K562 (cell line): ENCODE data around the gene LMO4. TPM values are rescaled to one million over a fixed set of nuclear protein-coding genes. Genes with fewer than 3 reads are reported as not detected.

Source experiments
- ATAC-seq: fragments of 200-7000 bp; cut with Tn5 transposase; 3 replicates; pipeline ENCODE4 v1.9.1; 2020; ENCODE audit warnings: moderate library complexity
- BruUV-seq: library from RNA; stranded (reverse); fragments of 400-500 nt; replicated peaks from 2 replicates; lab custom pipeline; 2021; lab: Mats Ljungman, UMichigan
- CTCF ChIA-PET: fragments of 300-600 bp; formaldehyde crosslinking; extraction: SDS; loops from one replicate; lab custom pipeline; 2021; ENCODE audit warnings: low intra/inter-chr PET ratio; lab: Yijun Ruan, JAX
- POLR2A ChIA-PET: fragments of 300-600, 350-650 bp; sonication (Branson Sonifier 250); formaldehyde crosslinking; extraction: SDS; loops from one replicate; lab custom pipeline; 2021; ENCODE audit warnings: antibody characterized with exemption, inconsistent platforms; lab: Yijun Ruan, JAX
- DNase-seq, 4 experiments: peaks; one replicate each; pipeline versions ENCODE4 v3.0.0 to v3.0.0-alpha.2; 2011 to 2018; ENCODE audit warnings: low spot score in 3 of 4, mixed read lengths in 3 of 4; ENCODE audit errors: extremely low read depth in 1 of 4
- FAIRE-seq: peaks from 2 replicates; lab custom pipeline; 2011; peaks lifted over from hg19 to GRCh38; lab: Jason Lieb, UNC
- H2AFZ ChIP-seq: 2 replicates; pipeline ENCODE4 v1.6.0; 2011; ENCODE audit warnings: low read depth, low read length, control low read depth, inconsistent platforms
- H3K27ac ChIP-seq: fragments of 200-600 bp; 3 replicates; pipeline ENCODE4 v1.8.0; 2011; ENCODE audit warnings: low read depth, mild to moderate bottlenecking, control low read depth, inconsistent platforms, low read length, moderate library complexity, mixed read lengths; ENCODE audit errors: extremely low read depth
- H3K27me3 ChIP-seq, 2 experiments: fragments of 300-600 bp in 1 of 2; 2 replicates in 1 of 2; 3 replicates in 1 of 2; pipeline versions ENCODE4 v1.6.0 to v1.8.0; 2011; ENCODE audit warnings: inconsistent platforms in 2 of 2, low read length in 2 of 2, mild to moderate bottlenecking in 1 of 2, mixed read lengths in 1 of 2, moderate library complexity in 1 of 2; ENCODE audit not compliant: control insufficient read depth in 2 of 2, insufficient read depth in 2 of 2
- H3K36me3 ChIP-seq: fragments of 300-600 bp; 3 replicates; pipeline ENCODE4 v1.8.0; 2011; ENCODE audit warnings: mild to moderate bottlenecking, low read length, inconsistent platforms; ENCODE audit not compliant: control insufficient read depth, insufficient read depth
- H3K4me1 ChIP-seq, 2 experiments: fragments of 200-600 bp in 1 of 2; replicated peaks in 1 of 2; 2 replicates in 1 of 2; 3 replicates in 1 of 2; pipeline versions ENCODE4 v1.5.1 to v1.8.0; 2011; ENCODE audit warnings: inconsistent platforms in 2 of 2, low read length in 2 of 2, mild to moderate bottlenecking in 1 of 2, mixed read lengths in 1 of 2, moderate library complexity in 1 of 2; ENCODE audit not compliant: control insufficient read depth in 2 of 2, insufficient read depth in 2 of 2
- H3K4me2 ChIP-seq: 2 replicates; pipeline ENCODE4 v1.6.1; 2011; ENCODE audit warnings: low read length, control low read depth, inconsistent platforms, mixed read lengths; ENCODE audit not compliant: insufficient read depth
- H3K4me3 ChIP-seq: fragments of 200-600 bp; sonication (generic), shearing (Covaris generic); 2 replicates; pipeline ENCODE4 v1.5.1; 2016; ENCODE audit warnings: control low read depth, inconsistent platforms
- H3K79me2 ChIP-seq: fragments of 200-600 bp; 3 replicates; pipeline ENCODE4 v1.8.0; 2011; ENCODE audit warnings: low read length, inconsistent platforms; ENCODE audit not compliant: control insufficient read depth, insufficient read depth
- H3K9ac ChIP-seq, 2 experiments: 2 replicates each; pipeline versions ENCODE4 v1.6.0 to v1.6.1; 2011; ENCODE audit warnings: low read depth in 2 of 2, low read length in 2 of 2, control low read depth in 1 of 2, inconsistent platforms in 1 of 2, mild to moderate bottlenecking in 1 of 2, mixed read lengths in 1 of 2; ENCODE audit not compliant: insufficient read depth in 1 of 2
- H3K9me1 ChIP-seq: one replicate; pipeline ENCODE4 v1.6.0; 2011; ENCODE audit warnings: inconsistent platforms, mild to moderate bottlenecking, low read length, moderate library complexity; ENCODE audit not compliant: control insufficient read depth, insufficient read depth
- H3K9me3 ChIP-seq: replicated peaks from 2 replicates; pipeline ENCODE4 v1.5.1; 2011; ENCODE audit warnings: low read depth, low read length, inconsistent platforms; ENCODE audit not compliant: control insufficient read depth, insufficient read depth
- H4K20me1 ChIP-seq: replicated peaks from 2 replicates; pipeline ENCODE4 v1.6.1; 2011; ENCODE audit warnings: low read length, inconsistent platforms, mixed read lengths; ENCODE audit not compliant: control insufficient read depth, insufficient read depth
- BHLHE40 ChIP-seq: IDR thresholded peaks from 2 replicates; pipeline ENCODE4 v1.6.1; 2011; ENCODE audit warnings: low read length, improper control_type of control experiment
- CBX5 ChIP-seq: IDR thresholded peaks from 2 replicates; pipeline ENCODE4 v1.6.1; 2014; ENCODE audit warnings: low read depth, borderline replicate concordance
- CTBP1 ChIP-seq: fragments of 450-650 bp; IDR thresholded peaks from 2 replicates; pipeline ENCODE4 v1.6.1; 2016; ENCODE audit warnings: borderline replicate concordance
- DACH1 ChIP-seq: fragments of 450-650 bp; IDR thresholded peaks from 2 replicates; pipeline ENCODE4 v1.6.1; 2018; ENCODE audit not compliant: partially characterized antibody
- DMBX1 ChIP-seq: fragments of 250-450 bp; sonication (Bioruptor Pico); IDR thresholded peaks from 2 replicates; pipeline ENCODE4 v1.8.0; 2022; ENCODE audit warnings: inconsistent platforms, mild to moderate bottlenecking, moderate library complexity, borderline replicate concordance
- FIP1L1 ChIP-seq: fragments of 200-400 bp; formaldehyde crosslinking; IDR thresholded peaks from 2 replicates; pipeline ENCODE4 v1.6.1; 2018; ENCODE audit warnings: mild to moderate bottlenecking, low read depth, low read length; ENCODE audit not compliant: poor library complexity, severe bottlenecking
- MBD2 ChIP-seq: sonication (generic); IDR thresholded peaks from 2 replicates; pipeline ENCODE4 v1.6.1; 2016; ENCODE audit warnings: low read depth, borderline replicate concordance
- NFIC ChIP-seq: fragments of 450-650 bp; IDR thresholded peaks from 2 replicates; pipeline ENCODE4 v1.6.1; 2017; ENCODE audit warnings: mild to moderate bottlenecking, inconsistent platforms
- POLR2G ChIP-seq: fragments of 200-400 bp; formaldehyde crosslinking; IDR thresholded peaks from 2 replicates; pipeline ENCODE4 v1.6.1; 2017; ENCODE audit warnings: low read depth, mild to moderate bottlenecking, antibody characterized with exemption, low read length, moderate library complexity
- WGBS: fragments of 100-300 bp; shearing (Covaris generic); methylation state at CpG from one replicate; pipeline ENCODE4 v1.1.6; 2016; ENCODE audit warnings: low coverage, mixed read lengths; ENCODE audit not compliant: insufficient coverage; ENCODE audit errors: missing lambda C conversion rate; 5-methylcytosine and 5-hydroxymethylcytosine counted together
- in situ Hi-C: fragments of 300-500 bp; cut with MboI; formaldehyde crosslinking; loops from 4 replicates; pipeline ENCODE4 v1.15.0; 2018; ENCODE audit warnings: inconsistent platforms, mixed read lengths
- intact Hi-C: fragments of 100-400 bp; cut with micrococcal nuclease; formaldehyde crosslinking; loops from 2 replicates; pipeline ENCODE4 v1.14.2; 2022
- polyA plus RNA-seq, 8 experiments: library from polyadenylated mRNA; depleted of rRNA in 4 of 8; stranded (reverse) in 5 of 8; unstranded in 3 of 8; fragments of >200 nt; fragmentation: Nextera tagmentation in 2 of 8; fragmentation: Illumina TruSeq in 1 of 8; extraction: Ambion mirVana in 2 of 8; extraction: Trizol in 1 of 8; gene quantifications; 2 replicates each; pipeline versions ENCODE4 v1.2.1 to v1.2.3, GENCODE V29; 2011 to 2014; ENCODE audit warnings: inconsistent platforms in 1 of 8, missing spikeins in 1 of 8
- total RNA-seq, 7 experiments: library from RNA; depleted of rRNA in 6 of 7; stranded (reverse); fragments of >200 nt in 6 of 7; fragmentation: Illumina TruSeq in 2 of 7; extraction: Trizol in 2 of 7; gene quantifications; 2 replicates each; pipeline versions ENCODE4 v1.2.1 to v1.2.3, GENCODE V29; 2011 to 2021; ENCODE audit warnings: low replicate concordance in 1 of 7
- TF ChIP-seq, protein P1 (sequence below): fragments of 450-650 bp; IDR thresholded peaks from 2 replicates; pipeline ENCODE4 v1.6.1; 2016; ENCODE audit warnings: low read depth
- TF ChIP-seq, protein P2 (sequence below): fragments of 250-450 bp; sonication (Bioruptor Pico); IDR thresholded peaks from 2 replicates; pipeline ENCODE4 v1.4.0; 2020
- TF ChIP-seq, protein P3 (sequence below): fragments of 450-650 bp; formaldehyde crosslinking; conservative IDR thresholded peaks from 2 replicates; pipeline ENCODE4 v1.4.0; 2022; ENCODE audit warnings: mild to moderate bottlenecking, missing genetic modification characterization

LMO4 gene
- total and polyA plus RNA-seq, 9 of the 15 experiments (the other 6 are each of a cell fraction or from before 2014, with no cell fraction given) = 3.1 to 35.3 (median 22.4) TPM

DNA sequence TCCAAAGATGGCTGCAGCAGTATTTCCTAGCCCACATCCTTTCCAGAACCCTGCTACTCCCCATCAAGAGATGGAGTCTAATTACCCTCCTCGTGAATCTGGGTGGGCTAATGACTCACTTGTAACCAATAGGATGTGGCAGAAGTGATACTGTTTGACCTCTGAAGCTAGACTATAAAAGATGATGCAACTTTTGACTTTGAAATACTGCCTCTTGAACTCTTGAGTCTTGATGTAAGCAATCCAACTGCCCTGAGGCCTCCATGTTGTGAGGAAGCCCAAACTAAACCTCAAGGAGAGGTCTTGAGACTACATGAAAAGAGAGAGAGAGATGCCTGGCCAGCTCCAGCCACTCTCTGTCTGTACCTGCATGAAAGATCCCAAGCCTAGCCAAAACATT lies 29.5 kb downstream of the LMO4 start (continued):
- TF ChIP-seq, protein P1, sequence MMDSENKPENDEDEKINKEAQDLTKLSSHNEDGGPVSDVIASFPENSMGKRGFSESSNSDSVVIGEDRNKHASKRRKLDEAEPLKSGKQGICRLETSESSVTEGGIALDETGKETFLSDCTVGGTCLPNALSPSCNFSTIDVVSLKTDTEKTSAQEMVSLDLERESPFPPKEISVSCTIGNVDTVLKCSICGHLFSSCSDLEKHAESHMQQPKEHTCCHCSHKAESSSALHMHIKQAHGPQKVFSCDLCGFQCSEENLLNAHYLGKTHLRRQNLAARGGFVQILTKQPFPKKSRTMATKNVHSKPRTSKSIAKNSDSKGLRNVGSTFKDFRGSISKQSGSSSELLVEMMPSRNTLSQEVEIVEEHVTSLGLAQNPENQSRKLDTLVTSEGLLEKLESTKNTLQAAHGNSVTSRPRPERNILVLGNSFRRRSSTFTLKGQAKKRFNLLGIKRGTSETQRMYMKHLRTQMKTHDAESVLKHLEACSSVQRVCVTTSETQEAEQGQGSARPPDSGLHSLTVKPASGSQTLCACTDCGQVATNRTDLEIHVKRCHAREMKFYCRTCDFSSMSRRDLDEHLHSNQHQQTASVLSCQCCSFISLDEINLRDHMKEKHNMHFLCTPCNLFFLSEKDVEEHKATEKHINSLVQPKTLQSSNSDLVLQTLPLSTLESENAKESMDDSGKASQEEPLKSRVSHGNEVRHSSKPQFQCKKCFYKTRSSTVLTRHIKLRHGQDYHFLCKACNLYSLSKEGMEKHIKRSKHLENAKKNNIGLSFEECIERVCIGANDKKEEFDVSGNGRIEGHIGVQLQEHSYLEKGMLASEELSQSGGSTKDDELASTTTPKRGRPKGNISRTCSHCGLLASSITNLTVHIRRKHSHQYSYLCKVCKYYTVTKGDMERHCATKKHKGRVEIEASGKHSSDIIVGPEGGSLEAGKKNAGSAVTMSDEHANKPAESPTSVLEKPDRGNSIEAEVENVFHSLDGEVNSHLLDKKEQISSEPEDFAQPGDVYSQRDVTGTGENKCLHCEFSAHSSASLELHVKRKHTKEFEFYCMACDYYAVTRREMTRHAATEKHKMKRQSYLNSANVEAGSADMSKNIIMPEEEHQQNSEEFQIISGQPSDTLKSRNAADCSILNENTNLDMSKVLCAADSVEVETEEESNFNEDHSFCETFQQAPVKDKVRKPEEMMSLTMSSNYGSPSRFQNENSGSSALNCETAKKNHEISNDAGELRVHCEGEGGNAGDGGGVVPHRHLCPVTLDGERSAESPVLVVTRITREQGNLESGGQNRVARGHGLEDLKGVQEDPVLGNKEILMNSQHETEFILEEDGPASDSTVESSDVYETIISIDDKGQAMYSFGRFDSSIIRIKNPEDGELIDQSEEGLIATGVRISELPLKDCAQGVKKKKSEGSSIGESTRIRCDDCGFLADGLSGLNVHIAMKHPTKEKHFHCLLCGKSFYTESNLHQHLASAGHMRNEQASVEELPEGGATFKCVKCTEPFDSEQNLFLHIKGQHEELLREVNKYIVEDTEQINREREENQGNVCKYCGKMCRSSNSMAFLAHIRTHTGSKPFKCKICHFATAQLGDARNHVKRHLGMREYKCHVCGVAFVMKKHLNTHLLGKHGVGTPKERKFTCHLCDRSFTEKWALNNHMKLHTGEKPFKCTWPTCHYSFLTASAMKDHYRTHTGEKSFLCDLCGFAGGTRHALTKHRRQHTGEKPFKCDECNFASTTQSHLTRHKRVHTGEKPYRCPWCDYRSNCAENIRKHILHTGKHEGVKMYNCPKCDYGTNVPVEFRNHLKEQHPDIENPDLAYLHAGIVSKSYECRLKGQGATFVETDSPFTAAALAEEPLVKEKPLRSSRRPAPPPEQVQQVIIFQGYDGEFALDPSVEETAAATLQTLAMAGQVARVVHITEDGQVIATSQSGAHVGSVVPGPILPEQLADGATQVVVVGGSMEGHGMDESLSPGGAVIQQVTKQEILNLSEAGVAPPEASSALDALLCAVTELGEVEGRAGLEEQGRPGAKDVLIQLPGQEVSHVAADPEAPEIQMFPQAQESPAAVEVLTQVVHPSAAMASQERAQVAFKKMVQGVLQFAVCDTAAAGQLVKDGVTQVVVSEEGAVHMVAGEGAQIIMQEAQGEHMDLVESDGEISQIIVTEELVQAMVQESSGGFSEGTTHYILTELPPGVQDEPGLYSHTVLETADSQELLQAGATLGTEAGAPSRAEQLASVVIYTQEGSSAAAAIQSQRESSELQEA = no peak

DNA sequence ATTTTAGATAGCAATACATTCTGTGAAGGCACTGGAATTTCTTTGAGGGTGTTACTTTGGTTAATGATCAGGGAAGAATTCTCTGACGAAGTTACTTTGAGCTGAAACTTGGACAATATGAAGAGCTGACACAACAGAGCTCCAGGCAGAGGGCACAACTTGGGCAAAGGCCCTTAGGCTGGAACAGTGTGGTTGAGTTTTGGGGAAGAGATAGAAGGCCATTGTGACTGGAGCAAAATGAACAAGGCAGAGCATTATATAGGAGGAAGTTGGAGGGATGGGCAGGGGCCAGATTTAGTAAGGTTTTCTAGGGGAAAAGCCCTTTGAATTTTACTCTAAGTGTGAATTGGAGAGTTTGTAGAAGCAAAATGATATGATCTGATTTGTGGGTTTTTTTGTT lies 30.9 kb downstream of the LMO4 start:
- no peak overlapping the region for H3K9ac ChIP-seq
- no peaks in the 10 kb centered on the region for H3K9me1 ChIP-seq
- no peak for ATAC-seq
- no peaks in the 10 kb centered on the region for H3K4me1 ChIP-seq
- H4K20me1 ChIP-seq = no peaks in the 10 kb centered on the region
- no peaks in the 10 kb centered on the region for H3K79me2 ChIP-seq
- H3K27me3 ChIP-seq = peaks cover 0 to 2% of the 10 kb centered on the region in 2 experiments; a peak in 2 of 5 replicates
- H3K4me2 ChIP-seq = no peak overlapping the region
- no peaks in the 10 kb centered on the region for H3K36me3 ChIP-seq
- FAIRE-seq = no peak
- ChIA-PET POLR2A (no interaction called here), CTCF (no interaction called here)
- H3K4me3 ChIP-seq = no peak overlapping the region
- no peaks in the 10 kb centered on the region for H3K9me3 ChIP-seq
- WGBS = 17% methylated on average over 1 of the region's 1 CpG
- no peak overlapping the region for H2AFZ ChIP-seq
- no peak overlapping the region for H3K27ac ChIP-seq
- intact Hi-C loops (no loop called here), in situ Hi-C loops (no loop called here)
- no TSS peak for BruUV-seq
- no peak for DNase-seq
- TF ChIP-seq DACH1 (no peak), CBX5 (no peak), BHLHE40 (no peak), POLR2G (no peak), FIP1L1 (no peak), DMBX1 (no peak), NFIC (no peak), MBD2 (no peak), CTBP1 (no peak)
- TF ChIP-seq, protein P2, sequence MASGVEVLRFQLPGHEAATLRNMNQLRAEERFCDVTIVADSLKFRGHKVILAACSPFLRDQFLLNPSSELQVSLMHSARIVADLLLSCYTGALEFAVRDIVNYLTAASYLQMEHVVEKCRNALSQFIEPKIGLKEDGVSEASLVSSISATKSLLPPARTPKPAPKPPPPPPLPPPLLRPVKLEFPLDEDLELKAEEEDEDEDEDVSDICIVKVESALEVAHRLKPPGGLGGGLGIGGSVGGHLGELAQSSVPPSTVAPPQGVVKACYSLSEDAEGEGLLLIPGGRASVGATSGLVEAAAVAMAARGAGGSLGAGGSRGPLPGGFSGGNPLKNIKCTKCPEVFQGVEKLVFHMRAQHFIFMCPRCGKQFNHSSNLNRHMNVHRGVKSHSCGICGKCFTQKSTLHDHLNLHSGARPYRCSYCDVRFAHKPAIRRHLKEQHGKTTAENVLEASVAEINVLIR (CRISPR knock-in tag) = no peak
- TF ChIP-seq, protein P3, sequence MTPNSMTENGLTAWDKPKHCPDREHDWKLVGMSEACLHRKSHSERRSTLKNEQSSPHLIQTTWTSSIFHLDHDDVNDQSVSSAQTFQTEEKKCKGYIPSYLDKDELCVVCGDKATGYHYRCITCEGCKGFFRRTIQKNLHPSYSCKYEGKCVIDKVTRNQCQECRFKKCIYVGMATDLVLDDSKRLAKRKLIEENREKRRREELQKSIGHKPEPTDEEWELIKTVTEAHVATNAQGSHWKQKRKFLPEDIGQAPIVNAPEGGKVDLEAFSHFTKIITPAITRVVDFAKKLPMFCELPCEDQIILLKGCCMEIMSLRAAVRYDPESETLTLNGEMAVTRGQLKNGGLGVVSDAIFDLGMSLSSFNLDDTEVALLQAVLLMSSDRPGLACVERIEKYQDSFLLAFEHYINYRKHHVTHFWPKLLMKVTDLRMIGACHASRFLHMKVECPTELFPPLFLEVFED (CRISPR knock-in tag) = no peak
